HepG2 (cell line): ENCODE results near the gene TROAP. TPM values are rescaled to one million over a fixed set of nuclear protein-coding genes. Genes with fewer than 3 reads are reported as not detected.

Experiments
- AGO1 ChIP-seq: fragments of 200-400 bp; formaldehyde crosslinking; IDR thresholded peaks from 2 replicates; pipeline ENCODE4 v1.6.1; 2017; ENCODE audit warnings: mild to moderate bottlenecking, low read depth, low read length, moderate library complexity; ENCODE audit not compliant: poor library complexity, severe bottlenecking
- ARNT ChIP-seq: fragments of 450-650 bp; IDR thresholded peaks from 2 replicates; pipeline ENCODE4 v1.6.1; 2017
- DMAP1 ChIP-seq: IDR thresholded peaks from 2 replicates; pipeline ENCODE4 v1.6.1; 2016
- FIP1L1 ChIP-seq: fragments of 200-400 bp; formaldehyde crosslinking; IDR thresholded peaks from 2 replicates; pipeline ENCODE4 v1.6.1; 2018; ENCODE audit warnings: low read depth, mild to moderate bottlenecking, low read length, moderate library complexity, borderline replicate concordance; ENCODE audit not compliant: insufficient read depth
- GMEB2 ChIP-seq: IDR thresholded peaks from 2 replicates; pipeline ENCODE4 v1.6.1; 2016; ENCODE audit warnings: missing biosample characterization, missing genetic modification reagents, low read depth
- HNRNPLL ChIP-seq: fragments of 200-400 bp; formaldehyde crosslinking; IDR thresholded peaks from 2 replicates; pipeline ENCODE4 v1.6.1; 2017; ENCODE audit warnings: mild to moderate bottlenecking, low read depth, low read length; ENCODE audit not compliant: poor library complexity, severe bottlenecking
- KDM1A ChIP-seq: IDR thresholded peaks from 2 replicates; pipeline ENCODE4 v1.6.1; 2016; ENCODE audit warnings: missing compliant biosample characterization
- LCORL ChIP-seq, 2 experiments: fragments of 450-650 bp in 1 of 2; sonication (generic) in 1 of 2; formaldehyde crosslinking in 1 of 2; IDR thresholded peaks; 2 replicates each; pipeline versions ENCODE4 v1.5.0 to v1.6.1; 2017 to 2020; ENCODE audit warnings: antibody characterized with exemption in 1 of 2, missing genetic modification reagents in 1 of 2
- MYNN ChIP-seq: sonication (generic); formaldehyde crosslinking; IDR thresholded peaks from 2 replicates; pipeline ENCODE4 v1.4.0; 2020; ENCODE audit warnings: mild to moderate bottlenecking, low read depth, missing genetic modification reagents
- ONECUT2 ChIP-seq: sonication (generic); formaldehyde crosslinking; IDR thresholded peaks from 2 replicates; pipeline ENCODE4 v1.4.0; 2020; ENCODE audit warnings: missing genetic modification reagents
- PREB ChIP-seq: sonication (generic); formaldehyde crosslinking; IDR thresholded peaks from 2 replicates; pipeline ENCODE4 v1.4.0; 2020; ENCODE audit warnings: missing genetic modification reagents
- TEAD2 ChIP-seq: sonication (generic); formaldehyde crosslinking; IDR thresholded peaks from 2 replicates; pipeline ENCODE4 v1.9.0; 2021; ENCODE audit warnings: missing genetic modification reagents
- TERF1 ChIP-seq: sonication (generic); formaldehyde crosslinking; IDR thresholded peaks from 2 replicates; pipeline ENCODE4 v1.8.0; 2022; ENCODE audit warnings: mild to moderate bottlenecking, missing genetic modification reagents, moderate library complexity
- USF2 ChIP-seq, 2 experiments: sonication (generic) in 1 of 2; formaldehyde crosslinking in 1 of 2; IDR thresholded peaks; 2 replicates each; pipeline versions ENCODE4 v1.5.1 to v1.6.1; 2011 to 2020; ENCODE audit warnings: borderline replicate concordance in 1 of 2, low read depth in 1 of 2, low read length in 1 of 2, mild to moderate bottlenecking in 1 of 2, missing genetic modification reagents in 1 of 2, moderate library complexity in 1 of 2
- ZNF124 ChIP-seq: sonication (generic); formaldehyde crosslinking; IDR thresholded peaks from 2 replicates; pipeline ENCODE4 v1.4.0; 2020; ENCODE audit warnings: missing genetic modification reagents
- ZNF205 ChIP-seq: IDR thresholded peaks from 2 replicates; pipeline ENCODE4 v1.6.1; 2018; ENCODE audit warnings: missing biosample characterization, missing genetic modification reagents
- ZNF256 ChIP-seq: sonication (generic); formaldehyde crosslinking; conservative IDR thresholded peaks from 2 replicates; pipeline ENCODE4 v1.4.0; 2020; ENCODE audit warnings: missing genetic modification reagents
- ZNF451 ChIP-seq: sonication (generic); formaldehyde crosslinking; IDR thresholded peaks from 2 replicates; pipeline ENCODE4 v1.5.0; 2020; ENCODE audit warnings: mild to moderate bottlenecking, missing genetic modification reagents
- ZNF546 ChIP-seq: sonication (generic); formaldehyde crosslinking; conservative IDR thresholded peaks from 2 replicates; pipeline ENCODE4 v1.8.1; 2023; ENCODE audit warnings: mild to moderate bottlenecking, missing genetic modification reagents
- ZNF724P ChIP-seq: sonication (generic); formaldehyde crosslinking; IDR thresholded peaks from 2 replicates; pipeline ENCODE4 v1.8.0; 2022; ENCODE audit warnings: missing genetic modification reagents, borderline replicate concordance
- ZSCAN30 ChIP-seq: sonication (generic); formaldehyde crosslinking; IDR thresholded peaks from 2 replicates; pipeline ENCODE4 v1.5.0; 2020; ENCODE audit warnings: mild to moderate bottlenecking, missing genetic modification reagents
- polyA plus RNA-seq, 8 experiments: library from polyadenylated mRNA; depleted of rRNA in 3 of 8; stranded (reverse) in 7 of 8; unstranded in 1 of 8; fragments of >200 nt; fragmentation: Illumina TruSeq in 4 of 8; extraction: Trizol in 4 of 8; gene quantifications; 2 replicates each; pipeline versions ENCODE4 v1.2.1 to v1.2.3, GENCODE V29; 2011 to 2016; ENCODE audit warnings: low read depth in 4 of 8, missing spikeins in 1 of 8, mixed read lengths in 1 of 8; ENCODE audit not compliant: insufficient read depth in 1 of 8
- total RNA-seq, 5 experiments: library from RNA; depleted of rRNA; stranded (reverse); fragments of >200 nt; fragmentation: Illumina TruSeq; extraction: Trizol; gene quantifications; 2 replicates each; pipeline ENCODE4 v1.2.3, GENCODE V29; 2016; ENCODE audit warnings: low read depth in 1 of 5
- TF ChIP-seq, protein P1 (sequence below): sonication (generic); formaldehyde crosslinking; IDR thresholded peaks from 2 replicates; pipeline ENCODE4 v1.5.1; 2020; ENCODE audit warnings: mild to moderate bottlenecking, missing genetic modification reagents, borderline replicate concordance

The TROAP gene
- total and polyA plus RNA-seq, 2 of the 13 experiments (the other 11 are each of a cell fraction or from before 2014, with no cell fraction given) = 22.5 to 30.9 TPM

GRCh38 chr12:49322708-49323523 is at the start of gene TROAP (continued):
- TF ChIP-seq PREB (no peak), MYNN (CRISPR knock-in tag) (no peak), KDM1A (CRISPR knock-in tag) (no peak), FIP1L1 (no peak), GMEB2 (CRISPR knock-in tag) (no peak), ZNF546 (CRISPR knock-in tag) (no peak), TERF1 (CRISPR knock-in tag) (no peak), ZNF124 (CRISPR knock-in tag) (no peak), AGO1 (no peak), ARNT (no peak), ZNF205 (no peak; the same call in 1 of the 2 replicates), ZSCAN30 (CRISPR knock-in tag) (no peak), ZNF256 (CRISPR knock-in tag) (0 out of 2 replicates have a peak, but pooled peaks have one; percentile 23), ZNF724P (CRISPR knock-in tag) (peak; percentile 39; the same call in 1 of the 2 replicates), DMAP1 (CRISPR knock-in tag) (peak; percentile 60; the same call in 1 of the 2 replicates), ZNF451 (CRISPR knock-in tag) (no peak), LCORL (IDR thresholded peaks at IDR 0.05) (no peak), LCORL (CRISPR knock-in tag; IDR thresholded peaks at IDR 0.05) (0 out of 2 replicates have a peak, but pooled peaks have one; percentile 30), USF2 (IDR thresholded peaks at IDR 0.05; ENCODE audit: low read depth, low read length) (no peak), USF2 (CRISPR knock-in tag; IDR thresholded peaks at IDR 0.05; ENCODE audit: borderline replicate concordance) (no peak; the same call in 1 of the 2 replicates), HNRNPLL (peak; percentile 43), ONECUT2 (no peak), TEAD2 (CRISPR knock-in tag) (no peak)
- TF ChIP-seq, protein P1, sequence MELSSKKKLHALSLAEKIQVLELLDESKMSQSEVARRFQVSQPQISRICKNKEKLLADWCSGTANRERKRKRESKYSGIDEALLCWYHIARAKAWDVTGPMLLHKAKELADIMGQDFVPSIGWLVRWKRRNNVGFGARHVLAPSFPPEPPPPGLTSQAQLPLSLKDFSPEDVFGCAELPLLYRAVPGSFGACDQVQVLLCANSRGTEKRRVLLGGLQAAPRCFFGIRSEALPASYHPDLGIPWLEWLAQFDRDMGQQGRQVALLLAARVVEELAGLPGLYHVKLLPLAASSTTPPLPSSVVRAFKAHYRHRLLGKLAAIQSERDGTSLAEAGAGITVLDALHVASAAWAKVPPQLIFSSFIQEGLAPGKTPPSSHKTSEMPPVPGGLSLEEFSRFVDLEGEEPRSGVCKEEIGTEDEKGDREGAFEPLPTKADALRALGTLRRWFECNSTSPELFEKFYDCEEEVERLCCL (CRISPR knock-in tag) = no peak
